Measurements from ENCODE around the gene FBXW2.

FBXW2 gene

DNA sequence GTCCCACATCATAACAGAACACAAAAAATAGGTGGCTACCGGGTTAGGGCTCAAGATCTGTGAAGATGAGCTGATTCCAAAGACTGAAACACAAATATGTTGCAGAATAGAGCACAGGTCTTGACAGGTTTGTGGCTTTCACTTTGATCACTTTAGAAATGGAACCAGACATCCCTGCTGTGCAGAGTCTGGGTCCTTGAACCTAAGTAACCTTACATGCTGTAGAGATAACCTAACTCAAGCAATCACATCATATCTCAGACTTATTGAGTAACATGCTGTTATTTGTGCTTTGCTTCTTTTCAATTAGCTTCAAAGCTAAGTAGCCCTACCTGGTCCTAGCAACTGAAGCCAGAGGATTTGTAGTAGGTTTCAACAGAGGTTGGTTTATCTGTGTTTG lies 24.3 kb downstream of the FBXW2 start:
- Histone ChIP-seq H3K27ac (peak overlapping the region; percentile 52), H3K4me1 (ENCODE audit: control insufficient read depth in 1 of 2, insufficient read depth in 1 of 2, low read depth in 1 of 2, low read length in 1 of 2) (peaks cover 10 to 26% of the 10 kb centered on the region in 2 experiments), H3K27me3 (no peaks in the 10 kb centered on the region), H3K36me3 (peaks cover 90% of the 10 kb centered on the region), H3K9me3 (no peaks in the 10 kb centered on the region), H3K4me3 (ENCODE audit: low read depth in 1 of 2, low read length in 1 of 2) (no peak overlapping the region)
- TF ChIP-seq, protein P1, sequence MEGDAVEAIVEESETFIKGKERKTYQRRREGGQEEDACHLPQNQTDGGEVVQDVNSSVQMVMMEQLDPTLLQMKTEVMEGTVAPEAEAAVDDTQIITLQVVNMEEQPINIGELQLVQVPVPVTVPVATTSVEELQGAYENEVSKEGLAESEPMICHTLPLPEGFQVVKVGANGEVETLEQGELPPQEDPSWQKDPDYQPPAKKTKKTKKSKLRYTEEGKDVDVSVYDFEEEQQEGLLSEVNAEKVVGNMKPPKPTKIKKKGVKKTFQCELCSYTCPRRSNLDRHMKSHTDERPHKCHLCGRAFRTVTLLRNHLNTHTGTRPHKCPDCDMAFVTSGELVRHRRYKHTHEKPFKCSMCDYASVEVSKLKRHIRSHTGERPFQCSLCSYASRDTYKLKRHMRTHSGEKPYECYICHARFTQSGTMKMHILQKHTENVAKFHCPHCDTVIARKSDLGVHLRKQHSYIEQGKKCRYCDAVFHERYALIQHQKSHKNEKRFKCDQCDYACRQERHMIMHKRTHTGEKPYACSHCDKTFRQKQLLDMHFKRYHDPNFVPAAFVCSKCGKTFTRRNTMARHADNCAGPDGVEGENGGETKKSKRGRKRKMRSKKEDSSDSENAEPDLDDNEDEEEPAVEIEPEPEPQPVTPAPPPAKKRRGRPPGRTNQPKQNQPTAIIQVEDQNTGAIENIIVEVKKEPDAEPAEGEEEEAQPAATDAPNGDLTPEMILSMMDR (IDR thresholded peaks at IDR 0.05) = no peak

DNA sequence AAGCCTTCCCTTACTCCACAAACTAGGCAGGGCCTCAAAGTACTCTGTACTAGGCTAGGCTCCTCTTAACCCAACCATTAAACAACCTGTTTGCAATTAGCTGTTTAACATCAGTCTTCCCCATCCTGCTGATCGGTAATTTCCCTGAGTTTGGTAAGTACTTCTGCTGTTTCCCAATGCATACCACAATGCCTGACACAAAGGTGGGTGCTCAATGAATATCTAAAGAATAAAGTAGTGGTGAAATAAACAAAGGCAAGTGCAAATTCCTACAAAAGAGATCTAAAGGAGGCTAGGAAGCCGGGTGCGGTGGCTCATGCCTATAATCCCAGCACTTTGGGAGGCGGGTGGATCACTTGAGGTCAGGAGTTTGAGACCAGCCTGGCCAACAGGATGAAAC lies 25.0 kb downstream of the FBXW2 start:
- Histone ChIP-seq H3K27ac (peak overlapping the region; percentile 52), H3K4me1 (ENCODE audit: control insufficient read depth in 1 of 2, insufficient read depth in 1 of 2, low read depth in 1 of 2, low read length in 1 of 2) (peaks cover 10 to 32% of the 10 kb centered on the region in 2 experiments), H3K4me3 (ENCODE audit: low read depth in 1 of 2, low read length in 1 of 2) (no peak overlapping the region), H3K9me3 (no peaks in the 10 kb centered on the region), H3K36me3 (peaks cover 88% of the 10 kb centered on the region), H3K27me3 (no peaks in the 10 kb centered on the region)
- TF ChIP-seq, protein P1 (IDR thresholded peaks at IDR 0.05) = no peak

DNA sequence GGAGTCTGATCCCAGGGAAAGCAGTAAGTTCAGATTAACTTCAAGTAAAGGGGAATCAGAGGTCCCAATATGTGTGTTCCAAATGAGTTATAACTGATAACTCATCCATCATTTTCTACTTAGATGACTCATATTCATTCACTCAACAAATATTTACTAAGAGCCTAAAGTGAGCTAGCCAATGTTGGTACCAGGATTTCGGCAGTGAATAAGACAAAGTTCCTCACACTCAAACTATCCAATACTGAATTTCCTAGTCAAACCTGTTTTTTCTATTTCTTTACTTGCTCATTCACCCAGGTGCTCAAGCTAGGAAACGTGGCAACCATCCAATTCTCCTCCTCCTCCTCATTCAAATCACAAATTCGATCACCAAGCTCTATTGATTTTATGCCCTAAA lies 25.8 kb downstream of the FBXW2 start:
- H3K27ac ChIP-seq = peak overlapping the region; percentile 52
- TF ChIP-seq, protein P1 (IDR thresholded peaks at IDR 0.05) = no peak
- H3K27me3 ChIP-seq = no peaks in the 10 kb centered on the region
- peaks cover 88% of the 10 kb centered on the region for H3K36me3 ChIP-seq
- no peak overlapping the region for H3K4me3 ChIP-seq (ENCODE audit: low read depth in 1 of 2, low read length in 1 of 2)
- H3K4me1 ChIP-seq (ENCODE audit: control insufficient read depth in 1 of 2, insufficient read depth in 1 of 2, low read depth in 1 of 2, low read length in 1 of 2) = peaks cover 10 to 35% of the 10 kb centered on the region in 2 experiments
- H3K9me3 ChIP-seq = no peaks in the 10 kb centered on the region

DNA sequence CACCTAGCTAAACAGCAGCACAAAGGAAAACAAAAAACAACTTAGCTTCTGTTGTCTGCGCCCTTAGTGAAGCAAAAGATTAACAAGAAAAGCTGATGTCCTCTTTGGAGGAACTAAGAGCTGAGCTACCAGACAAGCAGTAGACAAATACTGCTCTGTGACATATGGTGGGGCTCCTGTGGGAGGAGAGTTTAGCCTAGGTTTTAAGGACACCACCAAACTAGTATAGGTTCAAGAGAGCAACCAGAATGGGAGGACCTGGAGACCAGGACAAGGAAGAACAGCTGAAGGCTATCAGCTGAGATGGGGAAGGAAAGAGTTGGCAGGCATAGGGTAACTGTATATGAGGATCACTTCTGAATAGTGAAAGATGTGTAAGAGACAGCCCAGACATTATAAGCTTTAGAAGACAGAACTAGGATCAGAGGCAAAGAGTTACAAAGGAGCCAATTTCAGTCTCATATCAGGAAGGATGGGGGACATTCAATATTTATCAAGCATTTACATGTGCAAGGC lies 27.2 kb downstream of the FBXW2 start:
- TF ChIP-seq, protein P1 (IDR thresholded peaks at IDR 0.05) = no peak
- Histone ChIP-seq H3K36me3 (peaks cover 86% of the 10 kb centered on the region), H3K27me3 (no peaks in the 10 kb centered on the region), H3K9me3 (no peaks in the 10 kb centered on the region), H3K4me1 (ENCODE audit: control insufficient read depth in 1 of 2, insufficient read depth in 1 of 2, low read depth in 1 of 2, low read length in 1 of 2) (peaks cover 10 to 37% of the 10 kb centered on the region in 2 experiments), H3K4me3 (ENCODE audit: low read depth in 1 of 2, low read length in 1 of 2) (no peak overlapping the region), H3K27ac (peak overlapping the region; percentile 5)

DNA sequence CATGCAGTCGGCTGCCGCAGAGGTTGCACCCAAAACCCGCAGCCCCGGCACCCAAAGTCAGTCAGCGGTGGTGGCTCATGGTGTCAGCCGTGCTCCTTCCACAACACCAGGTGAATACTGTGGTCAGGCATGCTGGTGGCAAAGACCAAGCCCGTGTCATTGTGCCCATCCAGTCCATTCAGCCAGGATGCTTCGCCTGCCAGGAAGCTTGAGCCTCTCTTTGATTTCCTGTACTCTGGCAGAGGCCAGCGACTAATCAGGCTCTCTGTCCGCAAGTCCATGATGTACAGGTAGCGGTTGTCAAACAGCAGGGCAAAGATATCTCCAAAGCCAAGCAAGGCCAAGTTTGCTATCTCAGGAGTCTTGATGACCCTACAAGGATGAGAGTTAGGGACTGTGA lies 28.7 kb downstream of the FBXW2 start:
- H3K27me3 ChIP-seq = no peaks in the 10 kb centered on the region
- H3K36me3 ChIP-seq = peaks cover 77% of the 10 kb centered on the region
- peaks cover 14 to 46% of the 10 kb centered on the region in 2 experiments for H3K4me1 ChIP-seq (ENCODE audit: control insufficient read depth in 1 of 2, insufficient read depth in 1 of 2, low read depth in 1 of 2, low read length in 1 of 2)
- no peaks in the 10 kb centered on the region for H3K9me3 ChIP-seq
- H3K27ac ChIP-seq = no peak overlapping the region
- H3K4me3 ChIP-seq (ENCODE audit: low read depth in 1 of 2, low read length in 1 of 2) = no peak overlapping the region
- TF ChIP-seq, protein P1 (IDR thresholded peaks at IDR 0.05) = no peak

Data from neutrophil (primary cell).